Heart left ventricle (tissue), 16 donors: Measurements from ENCODE around the gene KRT2. TPM values are rescaled to one million over a fixed set of nuclear protein-coding genes. Genes with fewer than 3 reads are reported as not detected.

Source experiments
- ATAC-seq, 4 donors: fragments of 200-7000 bp; cut with Tn5 transposase; one replicate each; pipeline ENCODE4 v1.9.1; 2020 to 2022; ENCODE audit warnings: moderate library complexity in 4 of 4, mild to moderate bottlenecking in 3 of 4, moderate number of reproducible peaks in 1 of 4
- DNase-seq, 5 donors: peaks; one replicate each; pipeline ENCODE4 v3.0.0-alpha.2; 2020
- H3K27ac ChIP-seq, 12 donors: fragments of 200-600 bp; sonication (generic) in 4 of 12; one replicate each; pipeline versions ENCODE4 v1.5.0 to v1.8.0; 2016 to 2022; ENCODE audit warnings: mild to moderate bottlenecking in 2 of 12
- H3K27me3 ChIP-seq, 9 donors: fragments of 200-600 bp; sonication (generic) in 2 of 9; one replicate each; pipeline versions ENCODE4 v1.5.1 to v1.8.0; 2016 to 2022; ENCODE audit warnings: mild to moderate bottlenecking in 3 of 9
- H3K36me3 ChIP-seq, 9 donors: fragments of 200-600 bp; sonication (generic) in 2 of 9; one replicate each; pipeline versions ENCODE4 v1.5.0 to v1.8.0; 2018 to 2022; ENCODE audit warnings: mild to moderate bottlenecking in 2 of 9
- H3K4me1 ChIP-seq, 12 donors: fragments of 200-600 bp; sonication (generic) in 4 of 12; one replicate each; pipeline versions ENCODE4 v1.5.0 to v1.8.0; 2016 to 2022; ENCODE audit warnings: mild to moderate bottlenecking in 3 of 12
- H3K4me3 ChIP-seq, 12 donors: fragments of 200-600 bp; sonication (generic) in 4 of 12; one replicate each; pipeline versions ENCODE4 v1.5.0 to v1.8.0; 2017 to 2022; ENCODE audit warnings: mild to moderate bottlenecking in 9 of 12, moderate library complexity in 4 of 12
- H3K9me3 ChIP-seq, 12 donors: fragments of 200-600 bp; sonication (generic) in 4 of 12; one replicate each; pipeline versions ENCODE4 v1.5.0 to v1.8.0; 2016 to 2022; ENCODE audit warnings: mild to moderate bottlenecking in 1 of 12
- POLR2A ChIP-seq, 2 donors: fragments of 450-650 bp; IDR thresholded peaks; one replicate each; pipeline ENCODE4 v1.6.1; 2017; ENCODE audit warnings: antibody characterized with exemption in 2 of 2, mild to moderate bottlenecking in 2 of 2, moderate library complexity in 2 of 2
- WGBS, 4 donors: extraction: QIAGEN DNeasy Blood & Tissue Kit in 2 of 4; methylation state at CpG; one replicate each; pipeline versions ENCODE4 v1.1.5 to v1.1.7; 2013 to 2018; 5-methylcytosine and 5-hydroxymethylcytosine counted together
- intact Hi-C, 10 donors: fragments of 100-400 bp; cut with DNase I; formaldehyde crosslinking; loops; one replicate each; pipeline versions ENCODE4 v1.11.1 to v1.14.2; 2022
- polyA plus RNA-seq, 2 donors: library from polyadenylated mRNA; stranded (reverse); fragments of 200-250 nt; gene quantifications; one replicate each; pipeline ENCODE4 v1.2.3, GENCODE V29; 2013
- total RNA-seq, 9 donors: library from RNA; depleted of rRNA in 2 of 9; stranded (reverse); fragments of >200 nt in 2 of 9; fragmentation: NEBNext Ultra II Directional in 3 of 9; extraction: Animal tissue kit (Norgen Biotek cat#: 25700) in 3 of 9; gene quantifications; one replicate each; pipeline versions ENCODE4 v1.1.0 to v1.2.4, GENCODE V29; 2016 to 2023
- TF ChIP-seq, protein P1 (sequence below), 12 donors: fragments of 200-600 bp; sonication (generic) in 4 of 12; IDR thresholded peaks; one replicate each; pipeline versions ENCODE4 v1.5.0 to v1.8.0; 2018 to 2022; ENCODE audit warnings: antibody characterized with exemption in 12 of 12, mild to moderate bottlenecking in 5 of 12
- donor health status: ischemic (EF 13 %, LVEDD 7.1; RV severe dilation, severe dysfunction).
- donor health status: healthy with polysubstance abuse.
- donor health status: DM: no; HTN: yes; CAD: no.
- donor health status: DM: no; HTN: no; CAD: no.
- donor health status: ischemic (EF 25% LVEDD 6.9; RV normal size, moderate dysfunction).
- donor health status: ischemic (EF 25% LVEDD 5.7; RV mildly dilated, moderate dysfunction).
- donor health status: healthy.
- donor health status: DM: yes; HTN: yes; CAD: no.
- donor health status: ischemic (EF 35%, LVEDD 5.7; RV mildly dilated, moderate dysfunction).
- donor health status: nonischemic (EF 11% LVEDD 7.7; RV severe dilation, severe dysfunction).
- donor health status: DM: yes; HTN: yes; CAD: no.
- donor health status: PGD.
- donor health status: ischemic (EF 29% LVEDD 5.4; RV normal size, mild dysfunction).
- donor health status: nonischemic (EF 23%, LVEDD 6.1; RV moderate dilation, normal function).

Gene KRT2
- total and polyA plus RNA-seq, 11 donors, result not detected

DNA sequence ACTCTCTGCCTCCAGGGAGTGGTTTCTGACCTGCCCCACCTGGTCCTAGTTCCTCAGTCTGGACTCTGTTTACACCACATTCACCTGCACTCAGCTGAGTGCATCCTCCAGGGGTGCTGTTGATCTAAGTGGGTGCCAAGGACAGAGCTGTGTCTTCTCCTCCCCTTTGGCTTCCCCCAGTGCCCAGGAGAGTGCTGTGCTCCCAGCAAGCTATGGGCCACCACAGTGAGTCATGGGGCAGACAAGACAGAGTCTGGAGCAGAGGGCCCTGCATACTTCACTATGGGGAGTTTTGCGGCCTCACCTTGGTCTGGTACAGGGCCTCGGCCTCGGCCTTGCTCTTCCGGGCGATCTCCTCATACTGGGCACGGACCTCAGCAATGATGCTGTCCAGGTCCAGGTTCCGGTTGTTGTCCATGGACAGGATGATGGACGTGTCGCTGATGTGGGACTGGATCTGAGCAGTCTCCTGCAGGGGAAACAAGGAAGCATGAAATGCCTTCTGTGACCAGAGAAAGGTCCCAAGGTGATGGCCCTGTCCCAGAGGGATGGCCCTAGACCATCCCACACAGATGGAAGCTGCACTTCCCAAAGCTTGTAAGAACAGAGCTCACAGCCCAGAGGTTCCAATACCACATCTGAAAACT lies 38.5 kb downstream of the KRT2 start:
- no peak for ATAC-seq
- intact Hi-C loops, result no loop called here
- peaks cover 0 to 55% (median 7%) of the 10 kb centered on the region in 9 donors for H3K27me3 ChIP-seq

DNA sequence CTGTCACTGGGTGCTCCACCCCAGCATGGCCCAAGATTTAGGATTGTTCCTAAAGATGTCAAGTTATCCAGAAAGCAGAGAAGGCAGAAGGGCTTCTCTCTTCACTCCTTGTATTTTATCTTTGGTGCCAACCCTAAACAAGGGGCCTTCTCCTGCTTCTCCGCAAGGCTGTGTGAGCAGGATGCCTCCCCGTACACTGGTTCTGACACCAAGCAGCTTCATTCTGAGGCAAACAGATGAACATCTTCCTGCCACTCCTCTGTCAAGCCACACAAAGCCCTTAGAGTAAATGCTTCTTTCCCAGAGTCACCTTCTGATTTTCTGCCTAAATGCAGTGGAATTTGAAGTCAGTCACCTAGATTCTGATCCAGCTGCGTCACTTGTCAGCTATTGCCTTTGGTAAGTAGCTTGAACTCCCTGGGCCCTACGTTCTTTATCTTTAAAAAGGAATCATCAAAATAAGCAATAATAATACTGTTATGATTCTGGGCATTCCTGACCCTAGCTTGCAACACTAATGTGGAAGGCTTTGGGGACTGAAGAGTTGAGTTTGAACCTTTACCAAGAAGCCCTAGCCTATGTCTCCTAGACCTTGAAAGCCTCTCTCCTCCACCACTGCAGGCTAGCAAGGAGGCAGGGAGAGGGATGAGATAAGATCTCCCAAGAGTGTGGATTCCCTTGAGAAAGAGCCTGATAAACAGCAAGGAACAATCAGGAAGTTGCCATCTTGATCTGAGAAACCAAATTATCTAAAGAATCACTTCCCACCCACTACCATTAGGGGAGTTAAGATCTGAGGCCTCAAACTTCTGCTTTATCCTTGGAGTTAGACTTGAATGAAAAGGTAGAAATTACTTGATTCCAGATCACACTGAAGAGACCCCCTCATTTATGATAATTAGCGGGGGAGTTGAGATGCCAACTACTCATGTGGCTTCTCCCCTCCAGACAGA lies 39.3 kb downstream of the KRT2 start:
- Histone ChIP-seq H3K4me3 (no peak overlapping the region), H3K9me3 (no peaks in the 10 kb centered on the region), H3K36me3 (no peaks in the 10 kb centered on the region), H3K27me3 (peaks cover 0 to 61% (median 7%) of the 10 kb centered on the region in 9 donors), H3K4me1 (no peaks in the 10 kb centered on the region), H3K27ac (no peak overlapping the region)
- ATAC-seq, result no peak
- 71 to 91% (median 80%) methylated on average over 5 of the region's 5 CpGs for WGBS, 4 donors
- intact Hi-C loops, result no loop called here
- TF ChIP-seq, protein P1, sequence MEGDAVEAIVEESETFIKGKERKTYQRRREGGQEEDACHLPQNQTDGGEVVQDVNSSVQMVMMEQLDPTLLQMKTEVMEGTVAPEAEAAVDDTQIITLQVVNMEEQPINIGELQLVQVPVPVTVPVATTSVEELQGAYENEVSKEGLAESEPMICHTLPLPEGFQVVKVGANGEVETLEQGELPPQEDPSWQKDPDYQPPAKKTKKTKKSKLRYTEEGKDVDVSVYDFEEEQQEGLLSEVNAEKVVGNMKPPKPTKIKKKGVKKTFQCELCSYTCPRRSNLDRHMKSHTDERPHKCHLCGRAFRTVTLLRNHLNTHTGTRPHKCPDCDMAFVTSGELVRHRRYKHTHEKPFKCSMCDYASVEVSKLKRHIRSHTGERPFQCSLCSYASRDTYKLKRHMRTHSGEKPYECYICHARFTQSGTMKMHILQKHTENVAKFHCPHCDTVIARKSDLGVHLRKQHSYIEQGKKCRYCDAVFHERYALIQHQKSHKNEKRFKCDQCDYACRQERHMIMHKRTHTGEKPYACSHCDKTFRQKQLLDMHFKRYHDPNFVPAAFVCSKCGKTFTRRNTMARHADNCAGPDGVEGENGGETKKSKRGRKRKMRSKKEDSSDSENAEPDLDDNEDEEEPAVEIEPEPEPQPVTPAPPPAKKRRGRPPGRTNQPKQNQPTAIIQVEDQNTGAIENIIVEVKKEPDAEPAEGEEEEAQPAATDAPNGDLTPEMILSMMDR (IDR thresholded peaks at IDR 0.05), result no peak
- TF ChIP-seq POLR2A (IDR thresholded peaks at IDR 0.05), result no peak
- no peak for DNase-seq

More for the DNA sequence above, 38.5 kb downstream of the KRT2 start:
- no peaks in the 10 kb centered on the region for H3K9me3 ChIP-seq
- TF ChIP-seq, protein P1 (IDR thresholded peaks at IDR 0.05), result no peak
- DNase-seq, result no peak
- H3K27ac ChIP-seq, result no peak overlapping the region
- H3K4me1 ChIP-seq, result no peaks in the 10 kb centered on the region
- H3K36me3 ChIP-seq, result no peaks in the 10 kb centered on the region
- 92 to 98% (median 94%) methylated on average over 3 to 9 of the region's 9 CpGs for WGBS, 4 donors
- no peak overlapping the region for H3K4me3 ChIP-seq

DNA sequence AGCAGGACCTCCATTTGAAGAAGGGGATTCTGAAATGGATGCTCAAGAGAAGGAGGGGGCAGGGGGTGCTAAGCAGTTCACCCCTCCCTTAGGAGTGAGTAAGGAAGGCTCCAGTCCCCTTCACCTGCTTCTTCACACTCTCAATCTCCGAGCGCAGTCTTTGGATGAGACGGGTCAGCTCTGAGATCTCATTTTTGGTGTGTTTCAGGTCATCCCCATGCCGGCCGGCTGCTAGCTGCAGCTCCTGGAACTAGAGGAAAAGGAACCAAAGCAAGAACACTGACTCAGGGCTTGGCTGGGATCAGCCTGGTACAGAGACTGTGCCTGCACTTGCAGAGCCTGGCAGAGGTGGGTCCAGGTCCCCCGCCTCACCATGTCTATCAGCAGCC lies 40.9 kb downstream of the KRT2 start:
- Histone ChIP-seq H3K4me1 (no peaks in the 10 kb centered on the region), H3K36me3 (no peaks in the 10 kb centered on the region), H3K4me3 (no peak overlapping the region), H3K27me3 (peaks cover 0 to 55% (median 7%) of the 10 kb centered on the region in 9 donors), H3K9me3 (no peaks in the 10 kb centered on the region), H3K27ac (no peak overlapping the region)
- 89 to 95% (median 91%) methylated on average over 6 of the region's 6 CpGs for WGBS, 4 donors
- DNase-seq (peak in 1 of 5 donors; percentile 8), ATAC-seq (no peak)
- intact Hi-C loops, result no loop called here
- TF ChIP-seq, protein P1 (IDR thresholded peaks at IDR 0.05), result no peak
